ENCODE data around the gene CIDEA. TPM values are rescaled to one million over a fixed set of nuclear protein-coding genes. Genes with fewer than 3 reads are reported as not detected.
"Not testable (repeated sequence)": the region's sequence is repeated elsewhere in the genome, so short reads cannot be mapped to it uniquely, and the experiment has no call there.

Gene CIDEA
- total RNA-seq, 3 donors from 2014 or later: 32.4 to 461 (median 68.6) TPM

DNA sequence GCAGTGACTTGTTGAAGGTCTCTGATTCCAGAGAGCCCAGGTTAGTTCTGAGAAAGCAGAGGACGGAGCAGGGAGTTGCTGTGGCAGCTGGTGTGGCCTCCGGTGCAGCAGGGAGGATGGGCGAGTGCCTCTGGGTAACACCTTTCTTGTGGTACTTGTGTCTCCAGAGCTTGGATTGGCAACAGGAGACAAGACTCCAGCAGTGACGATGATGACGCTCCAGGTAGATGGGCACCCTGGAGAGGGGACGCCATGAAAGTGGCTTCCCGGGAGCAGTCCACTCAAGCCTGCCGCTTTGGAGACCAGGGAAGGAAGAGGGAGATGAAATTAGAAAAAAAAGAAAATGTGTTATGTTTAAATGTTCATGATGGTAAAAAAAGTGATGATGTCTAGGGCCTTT lies 23.6 kb upstream of the CIDEA start:
- not testable (repeated sequence) for H3K9me3 ChIP-seq; H3K27ac ChIP-seq; H3K27me3 ChIP-seq; H3K4me3 ChIP-seq; H3K36me3 ChIP-seq; DNase-seq (ENCODE audit: low spot score in 2 of 2); H3K4me1 ChIP-seq
- intact Hi-C loops (cut with DNase I; ENCODE audit: low total_unique reads): loop anchor here (10.0 kb wide), 1 partner anchor 206 kb away; no protein-coding TSS in a partner anchor

DNA sequence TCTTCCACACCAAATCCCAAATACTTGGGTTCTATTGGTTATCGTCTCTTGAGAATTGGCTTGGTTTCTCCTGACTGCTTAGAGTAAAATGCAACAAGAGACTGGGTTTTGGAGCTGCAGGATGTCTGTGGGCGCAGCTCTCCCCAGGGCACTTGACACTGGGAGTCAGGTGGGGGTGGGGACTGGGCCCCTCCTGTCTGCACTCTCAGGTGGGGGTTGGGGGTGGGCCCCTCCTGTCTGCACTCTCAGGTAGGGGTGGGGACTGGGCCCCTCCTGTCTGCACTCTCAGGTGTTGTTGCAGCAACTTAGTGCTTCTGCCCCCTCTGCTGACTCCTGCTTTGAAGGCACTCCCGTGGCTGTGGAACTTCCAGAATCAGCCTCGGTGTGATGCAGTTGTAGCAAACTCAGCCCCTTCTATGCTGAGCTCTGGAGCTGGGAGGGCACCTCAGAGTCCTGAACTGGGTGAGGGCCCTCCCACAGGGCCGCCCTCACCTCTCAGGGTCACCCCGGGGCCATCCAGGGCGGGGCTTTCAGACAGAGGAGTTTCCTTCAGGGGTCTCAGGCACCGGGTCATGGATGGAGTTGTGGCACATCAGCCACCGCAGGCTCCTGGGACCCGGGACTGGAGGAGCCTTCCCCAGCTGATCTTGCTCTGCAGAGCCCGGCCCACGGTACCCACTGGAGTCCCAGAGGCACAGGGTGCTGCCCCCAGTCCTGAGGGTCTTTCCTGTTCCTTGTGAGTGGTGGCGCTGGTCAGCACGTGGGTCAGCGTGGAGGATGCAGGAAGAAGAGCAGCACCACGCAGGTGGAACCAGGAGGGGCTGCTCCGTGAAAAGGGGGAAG lies 22.9 kb upstream of the CIDEA start:
- no peak for DNase-seq (ENCODE audit: low spot score in 2 of 2)
- Histone ChIP-seq H3K9me3 (no peaks in the 10 kb centered on the region), H3K4me1 (no peaks in the 10 kb centered on the region), H3K36me3 (no peaks in the 10 kb centered on the region), H3K4me3 (no peak overlapping the region), H3K27ac (no peak overlapping the region), H3K27me3 (no peaks in the 10 kb centered on the region)
- TF ChIP-seq, protein P1, sequence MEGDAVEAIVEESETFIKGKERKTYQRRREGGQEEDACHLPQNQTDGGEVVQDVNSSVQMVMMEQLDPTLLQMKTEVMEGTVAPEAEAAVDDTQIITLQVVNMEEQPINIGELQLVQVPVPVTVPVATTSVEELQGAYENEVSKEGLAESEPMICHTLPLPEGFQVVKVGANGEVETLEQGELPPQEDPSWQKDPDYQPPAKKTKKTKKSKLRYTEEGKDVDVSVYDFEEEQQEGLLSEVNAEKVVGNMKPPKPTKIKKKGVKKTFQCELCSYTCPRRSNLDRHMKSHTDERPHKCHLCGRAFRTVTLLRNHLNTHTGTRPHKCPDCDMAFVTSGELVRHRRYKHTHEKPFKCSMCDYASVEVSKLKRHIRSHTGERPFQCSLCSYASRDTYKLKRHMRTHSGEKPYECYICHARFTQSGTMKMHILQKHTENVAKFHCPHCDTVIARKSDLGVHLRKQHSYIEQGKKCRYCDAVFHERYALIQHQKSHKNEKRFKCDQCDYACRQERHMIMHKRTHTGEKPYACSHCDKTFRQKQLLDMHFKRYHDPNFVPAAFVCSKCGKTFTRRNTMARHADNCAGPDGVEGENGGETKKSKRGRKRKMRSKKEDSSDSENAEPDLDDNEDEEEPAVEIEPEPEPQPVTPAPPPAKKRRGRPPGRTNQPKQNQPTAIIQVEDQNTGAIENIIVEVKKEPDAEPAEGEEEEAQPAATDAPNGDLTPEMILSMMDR (IDR thresholded peaks at IDR 0.05): no peak
- TF ChIP-seq POLR2AphosphoS5 (IDR thresholded peaks at IDR 0.05) (no peak), POLR2A (IDR thresholded peaks at IDR 0.05) (no peak)
- intact Hi-C loops (cut with DNase I; ENCODE audit: low total_unique reads): loop anchor here (10.0 kb wide), 1 partner anchor 206 kb away; no protein-coding TSS in a partner anchor

DNA sequence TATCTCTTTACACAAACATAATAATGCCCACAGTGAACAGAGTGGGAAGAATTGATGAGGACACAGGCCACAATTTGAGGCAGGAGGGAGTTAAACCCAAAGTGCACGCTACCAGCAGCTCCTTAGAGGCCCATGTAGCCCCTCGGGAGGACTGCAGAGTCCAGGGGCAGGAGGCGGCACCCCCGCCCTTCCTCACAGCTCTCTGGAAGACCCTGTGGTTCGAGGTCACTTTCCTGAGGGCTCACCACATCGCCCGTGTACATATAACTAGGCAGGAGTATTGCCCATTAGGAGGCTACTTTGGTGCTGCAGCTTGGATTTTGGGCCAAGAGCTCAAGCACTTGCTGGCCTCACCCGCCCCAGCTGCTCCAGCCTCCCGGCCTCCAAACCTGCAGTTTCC lies 22.2 kb upstream of the CIDEA start:
- DNase-seq (ENCODE audit: low spot score in 2 of 2): no peak
- Histone ChIP-seq H3K27ac (no peak overlapping the region), H3K27me3 (no peaks in the 10 kb centered on the region), H3K36me3 (no peaks in the 10 kb centered on the region), H3K4me3 (no peak overlapping the region), H3K4me1 (no peaks in the 10 kb centered on the region), H3K9me3 (no peaks in the 10 kb centered on the region)
- TF ChIP-seq POLR2AphosphoS5 (IDR thresholded peaks at IDR 0.05) (no peak), POLR2A (IDR thresholded peaks at IDR 0.05) (no peak)
- TF ChIP-seq, protein P1 (IDR thresholded peaks at IDR 0.05): no peak
- intact Hi-C loops (cut with DNase I; ENCODE audit: low total_unique reads): loop anchor here (10.0 kb wide), 1 partner anchor 207 kb away; no protein-coding TSS in a partner anchor

DNA sequence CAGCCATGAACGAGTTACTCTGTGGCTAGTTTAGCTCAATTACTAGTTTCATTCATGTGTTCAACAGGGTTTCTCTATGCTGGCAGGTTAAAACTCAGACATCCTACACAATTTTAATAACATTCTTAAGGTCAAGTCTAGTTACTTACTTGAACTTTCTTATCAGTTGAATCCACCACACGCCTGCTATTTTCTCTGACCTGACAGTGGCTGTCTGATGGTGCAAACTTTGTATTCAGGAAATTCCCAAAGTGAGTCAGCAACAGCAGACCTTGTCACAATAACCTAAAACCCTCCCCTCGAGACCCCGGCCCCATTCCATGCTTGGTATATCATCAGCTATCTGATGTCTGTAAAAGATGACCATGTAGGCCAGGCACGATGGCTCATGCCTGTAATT lies 20.8 kb upstream of the CIDEA start:
- intact Hi-C loops (cut with DNase I; ENCODE audit: low total_unique reads): loop anchor here (10.0 kb wide), 1 partner anchor 209 kb away; no protein-coding TSS in a partner anchor
- H3K4me1 ChIP-seq: no peaks in the 10 kb centered on the region
- TF ChIP-seq POLR2AphosphoS5 (IDR thresholded peaks at IDR 0.05) (no peak), POLR2A (IDR thresholded peaks at IDR 0.05) (no peak)
- TF ChIP-seq, protein P1 (IDR thresholded peaks at IDR 0.05): no peak
- no peaks in the 10 kb centered on the region for H3K36me3 ChIP-seq
- DNase-seq (ENCODE audit: low spot score in 2 of 2): no peak
- H3K4me3 ChIP-seq: no peak overlapping the region
- H3K27ac ChIP-seq: no peak overlapping the region
- no peaks in the 10 kb centered on the region for H3K9me3 ChIP-seq
- H3K27me3 ChIP-seq: no peaks in the 10 kb centered on the region

DNA sequence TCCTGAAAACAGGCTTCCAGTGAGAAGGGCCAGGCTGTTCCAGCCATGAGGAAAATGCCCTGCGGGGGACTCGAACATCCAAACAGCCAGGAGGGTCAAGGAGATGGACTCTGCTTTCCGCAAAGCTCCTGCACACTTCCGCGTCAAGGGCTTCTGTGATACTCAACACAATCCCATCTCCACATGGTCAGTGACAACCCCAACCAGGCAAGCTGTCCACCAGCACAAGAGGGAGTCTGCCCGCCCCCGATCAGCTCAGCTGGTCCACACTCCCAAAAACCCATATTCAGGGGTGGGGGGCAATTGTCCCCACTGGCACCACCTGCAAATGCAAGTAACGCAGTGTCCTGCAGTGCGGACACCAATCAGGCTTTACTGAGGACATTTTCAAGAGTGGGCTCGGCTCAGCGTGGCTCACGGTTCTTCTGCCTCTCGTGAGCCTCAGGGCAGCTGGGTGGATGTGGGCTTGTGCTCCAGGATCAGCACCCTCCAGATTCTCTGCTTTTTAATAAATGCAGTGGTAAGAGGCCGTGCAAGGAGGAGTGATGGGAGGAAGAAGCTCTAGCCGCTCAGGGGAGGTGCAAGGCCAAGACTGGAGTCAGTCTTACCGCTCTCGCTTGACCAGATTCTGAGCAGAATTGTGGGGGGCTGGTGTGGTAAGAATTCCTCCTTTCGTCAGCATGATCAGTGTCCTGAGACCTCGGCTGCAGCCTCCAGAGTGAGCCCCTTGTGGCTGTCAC lies 19.5 kb upstream of the CIDEA start:
- intact Hi-C loops (cut with DNase I; ENCODE audit: low total_unique reads): loop anchor here (10.0 kb wide), 1 partner anchor 210 kb away; no protein-coding TSS in a partner anchor
- Histone ChIP-seq H3K4me1 (no peaks in the 10 kb centered on the region), H3K27me3 (no peaks in the 10 kb centered on the region), H3K4me3 (no peak overlapping the region), H3K36me3 (no peaks in the 10 kb centered on the region), H3K9me3 (no peaks in the 10 kb centered on the region), H3K27ac (no peak overlapping the region)
- TF ChIP-seq POLR2AphosphoS5 (IDR thresholded peaks at IDR 0.05): no peak
- TF ChIP-seq POLR2A (IDR thresholded peaks at IDR 0.05): no peak
- TF ChIP-seq, protein P1 (IDR thresholded peaks at IDR 0.05): no peak
- no peak for DNase-seq (ENCODE audit: low spot score in 2 of 2)

Data from breast epithelium (tissue), 4 donors.